Hepatocyte (in vitro differentiated cells): ENCODE measurements around the gene IFFO2. TPM values are rescaled to one million over a fixed set of nuclear protein-coding genes. Genes with fewer than 3 reads are reported as not detected.
A peak's percentile ranks its signal among the peaks of the same experiment; 100 is the strongest.

Source experiments
- DNase-seq: peaks from one replicate; pipeline ENCODE4 v3.0.0-alpha.2; 2016; ENCODE audit warnings: low spot score
- H2AFZ ChIP-seq: fragments of 200-600 bp; sonication (generic); 2 replicates; pipeline ENCODE4 v1.6.0; 2016; ENCODE audit warnings: antibody characterized with exemption, mild to moderate bottlenecking
- H3K27ac ChIP-seq: fragments of 200-600 bp; sonication (generic); 2 replicates; pipeline ENCODE4 v1.5.1; 2016; ENCODE audit warnings: mild to moderate bottlenecking
- H3K27me3 ChIP-seq: fragments of 200-600 bp; sonication (generic); 2 replicates; pipeline ENCODE4 v1.6.1; 2016
- H3K36me3 ChIP-seq: fragments of 200-600 bp; sonication (generic); replicated peaks from 2 replicates; pipeline ENCODE4 v1.5.1; 2016; ENCODE audit warnings: low read depth; ENCODE audit not compliant: insufficient read depth
- H3K4me1 ChIP-seq: fragments of 200-600 bp; sonication (generic); 2 replicates; pipeline ENCODE4 v1.5.1; 2016; ENCODE audit warnings: mild to moderate bottlenecking, moderate library complexity; ENCODE audit not compliant: insufficient read depth
- H3K4me2 ChIP-seq: fragments of 200-600 bp; sonication (generic); 2 replicates; pipeline ENCODE4 v1.6.0; 2016
- H3K4me3 ChIP-seq: fragments of 200-600 bp; sonication (generic); 2 replicates; pipeline ENCODE4 v1.5.1; 2016; ENCODE audit warnings: mild to moderate bottlenecking
- H3K79me2 ChIP-seq: fragments of 200-600 bp; sonication (generic); 2 replicates; pipeline ENCODE4 v1.6.0; 2017; ENCODE audit warnings: mild to moderate bottlenecking
- H3K9me2 ChIP-seq: fragments of 200-600 bp; sonication (generic); replicated peaks from 2 replicates; pipeline ENCODE4 v1.6.0; 2017; ENCODE audit warnings: mild to moderate bottlenecking; ENCODE audit not compliant: insufficient read depth
- H3K9me3 ChIP-seq: fragments of 200-600 bp; sonication (generic); 2 replicates; pipeline ENCODE4 v1.5.1; 2016; ENCODE audit warnings: low read depth, mild to moderate bottlenecking
- H4K20me1 ChIP-seq: fragments of 200-600 bp; sonication (generic); 2 replicates; pipeline ENCODE4 v1.6.0; 2016; ENCODE audit warnings: mild to moderate bottlenecking; ENCODE audit not compliant: insufficient read depth, poor library complexity, severe bottlenecking
- CTCF ChIP-seq: fragments of 200-600 bp; sonication (generic); IDR thresholded peaks from 2 replicates; pipeline ENCODE4 v1.5.1; 2016; ENCODE audit warnings: antibody characterized with exemption, mild to moderate bottlenecking; ENCODE audit not compliant: poor library complexity
- EZH2 ChIP-seq: fragments of 200-600 bp; sonication (generic); IDR thresholded peaks from 2 replicates; pipeline ENCODE4 v1.6.1; 2016; ENCODE audit warnings: antibody characterized with exemption, mild to moderate bottlenecking, borderline replicate concordance
- EZH2phosphoT487 ChIP-seq: fragments of 200-600 bp; sonication (generic); IDR thresholded peaks from one replicate; pipeline ENCODE4 v1.6.1; 2018; ENCODE audit warnings: antibody characterized with exemption, mild to moderate bottlenecking, low read depth, moderate library complexity; ENCODE audit not compliant: unreplicated experiment, severe bottlenecking
- WGBS: methylation state at CpG from one replicate; pipeline ENCODE4 v1.1.6; 2016; ENCODE audit warnings: low lambda C conversion rate; ENCODE audit errors: missing lambda C conversion rate; 5-methylcytosine and 5-hydroxymethylcytosine counted together
- polyA plus RNA-seq: library from polyadenylated mRNA; unstranded; fragments of >200 nt; fragmentation: Nextera tagmentation; extraction: Ambion mirVana; gene quantifications from 2 replicates; pipeline ENCODE4 v1.2.1, GENCODE V29; 2016
- total RNA-seq: library from RNA; depleted of rRNA; stranded (reverse); fragments of >200 nt; gene quantifications from 2 replicates; pipeline ENCODE4 v1.2.3, GENCODE V29; 2014

The IFFO2 gene
- total and polyA plus RNA-seq, 2 experiments from 2014 or later, result 0.85 to 7.2 TPM

- Histone ChIP-seq H3K9me2 (no peaks in the 10 kb centered on the region), H3K27me3 (no peaks in the 10 kb centered on the region), H3K4me3 (no peak overlapping the region), H3K4me1 (no peaks in the 10 kb centered on the region), H3K36me3 (no peaks in the 10 kb centered on the region), H3K9me3 (no peaks in the 10 kb centered on the region), H3K79me2 (no peaks in the 10 kb centered on the region), H4K20me1 (peaks cover 3% of the 10 kb centered on the region), H3K4me2 (no peak overlapping the region), H3K27ac (no peak overlapping the region), H2AFZ (no peak overlapping the region)
- no peak for TF ChIP-seq CTCF
- no peak for TF ChIP-seq EZH2
- no peak for TF ChIP-seq EZH2phosphoT487
- DNase-seq, result no peak
- 83% methylated on average over 6 of the region's 6 CpGs for WGBS
These were observed 65.6 kb downstream of the IFFO2 start for GRCh38 chr1:18890706-18891425.

- WGBS, result 100% methylated on average over 1 of the region's 1 CpG
- H3K4me1 ChIP-seq, result no peaks in the 10 kb centered on the region
- no peak for TF ChIP-seq EZH2phosphoT487
These were observed 70.5 kb downstream of the IFFO2 start for GRCh38 chr1:18886003-18886335.

GRCh38 chr1:18885311-18886002 is 71.0 kb downstream of the IFFO2 start:
- Histone ChIP-seq H3K9me2 (no peaks in the 10 kb centered on the region), H3K9me3 (no peaks in the 10 kb centered on the region), H4K20me1 (no peaks in the 10 kb centered on the region), H3K27me3 (no peaks in the 10 kb centered on the region), H3K27ac (no peak overlapping the region), H2AFZ (no peak overlapping the region), H3K4me1 (no peaks in the 10 kb centered on the region), H3K4me3 (no peak overlapping the region), H3K79me2 (no peaks in the 10 kb centered on the region), H3K36me3 (no peaks in the 10 kb centered on the region), H3K4me2 (no peak overlapping the region)
- no peak for DNase-seq
- no peak for TF ChIP-seq EZH2phosphoT487
- TF ChIP-seq CTCF, result no peak
- no peak for TF ChIP-seq EZH2
- WGBS, result 94% methylated on average over 17 of the region's 17 CpGs

More at GRCh38 chr1:18886003-18886335, 70.5 kb downstream of the IFFO2 start:
- no peaks in the 10 kb centered on the region for H3K9me2 ChIP-seq
- H3K36me3 ChIP-seq, result no peaks in the 10 kb centered on the region
- H3K79me2 ChIP-seq, result no peaks in the 10 kb centered on the region
- H3K4me2 ChIP-seq, result no peak overlapping the region
- no peak overlapping the region for H3K4me3 ChIP-seq
- peak; percentile 25 for DNase-seq
- no peaks in the 10 kb centered on the region for H3K9me3 ChIP-seq
- no peak overlapping the region for H3K27ac ChIP-seq
- H4K20me1 ChIP-seq, result no peaks in the 10 kb centered on the region
- H2AFZ ChIP-seq, result no peak overlapping the region
- no peaks in the 10 kb centered on the region for H3K27me3 ChIP-seq

- H2AFZ ChIP-seq, result no peak overlapping the region
- no peaks in the 10 kb centered on the region for H3K36me3 ChIP-seq
- H3K4me3 ChIP-seq, result no peak overlapping the region
- TF ChIP-seq EZH2phosphoT487, result no peak
- no peaks in the 10 kb centered on the region for H3K27me3 ChIP-seq
- no peak overlapping the region for H3K4me2 ChIP-seq
- DNase-seq, result no peak
- H3K27ac ChIP-seq, result no peak overlapping the region
- no peaks in the 10 kb centered on the region for H3K79me2 ChIP-seq
- 86% methylated on average over 6 of the region's 6 CpGs for WGBS
- H3K9me3 ChIP-seq, result no peaks in the 10 kb centered on the region
- H3K9me2 ChIP-seq, result no peaks in the 10 kb centered on the region
- H3K4me1 ChIP-seq, result no peaks in the 10 kb centered on the region
- no peaks in the 10 kb centered on the region for H4K20me1 ChIP-seq
These were observed 71.7 kb downstream of the IFFO2 start for GRCh38 chr1:18884727-18885126.
